PC-3 (cell line): ENCODE data around the gene GIGYF2.

ENCODE experiments used
- EZH2 ChIP-seq: fragments of 300-600 bp; sonication (generic); IDR thresholded peaks from one replicate; pipeline ENCODE4 v1.6.1; 2017; ENCODE audit warnings: antibody characterized with exemption, mild to moderate bottlenecking, low read length; ENCODE audit not compliant: unreplicated experiment
- EZH2phosphoT487 ChIP-seq: fragments of 300-600 bp; sonication (generic); IDR thresholded peaks from 2 replicates; pipeline ENCODE4 v1.6.1; 2018; ENCODE audit warnings: mild to moderate bottlenecking, antibody characterized with exemption, low read length, borderline replicate concordance
- TF ChIP-seq, protein P1 (sequence below): fragments of 300-600 bp; sonication (generic); conservative IDR thresholded peaks from 2 replicates; pipeline ENCODE4 v1.5.1; 2017; ENCODE audit warnings: antibody characterized with exemption, low read depth, mild to moderate bottlenecking, low read length

DNA sequence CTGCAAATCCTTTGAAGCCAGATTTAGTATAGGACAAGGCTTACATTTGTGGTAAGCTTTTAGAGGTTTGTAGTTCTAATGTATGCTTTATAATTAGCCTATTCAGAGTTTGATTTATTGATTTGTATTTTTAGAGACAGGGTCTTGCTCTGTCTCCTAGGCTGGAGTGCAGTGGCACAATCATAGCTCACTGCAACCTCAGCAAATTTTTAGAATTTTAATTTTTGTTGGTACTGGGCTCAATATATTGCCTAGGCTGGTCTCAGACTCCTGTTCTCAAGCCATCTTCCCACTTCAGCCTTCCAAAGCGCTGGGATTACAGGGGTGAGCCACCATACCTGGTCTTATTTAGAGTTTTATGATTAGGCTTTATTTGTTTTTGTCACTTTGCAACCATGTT is 74.7 kb downstream of the GIGYF2 start:
- TF ChIP-seq, protein P1, sequence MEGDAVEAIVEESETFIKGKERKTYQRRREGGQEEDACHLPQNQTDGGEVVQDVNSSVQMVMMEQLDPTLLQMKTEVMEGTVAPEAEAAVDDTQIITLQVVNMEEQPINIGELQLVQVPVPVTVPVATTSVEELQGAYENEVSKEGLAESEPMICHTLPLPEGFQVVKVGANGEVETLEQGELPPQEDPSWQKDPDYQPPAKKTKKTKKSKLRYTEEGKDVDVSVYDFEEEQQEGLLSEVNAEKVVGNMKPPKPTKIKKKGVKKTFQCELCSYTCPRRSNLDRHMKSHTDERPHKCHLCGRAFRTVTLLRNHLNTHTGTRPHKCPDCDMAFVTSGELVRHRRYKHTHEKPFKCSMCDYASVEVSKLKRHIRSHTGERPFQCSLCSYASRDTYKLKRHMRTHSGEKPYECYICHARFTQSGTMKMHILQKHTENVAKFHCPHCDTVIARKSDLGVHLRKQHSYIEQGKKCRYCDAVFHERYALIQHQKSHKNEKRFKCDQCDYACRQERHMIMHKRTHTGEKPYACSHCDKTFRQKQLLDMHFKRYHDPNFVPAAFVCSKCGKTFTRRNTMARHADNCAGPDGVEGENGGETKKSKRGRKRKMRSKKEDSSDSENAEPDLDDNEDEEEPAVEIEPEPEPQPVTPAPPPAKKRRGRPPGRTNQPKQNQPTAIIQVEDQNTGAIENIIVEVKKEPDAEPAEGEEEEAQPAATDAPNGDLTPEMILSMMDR, result no peak
- TF ChIP-seq EZH2, result no peak
- no peak for TF ChIP-seq EZH2phosphoT487
